TTC549 (cell line): Measurements from ENCODE around the gene MEG3.

ENCODE experiments used
- FAIRE-seq: peaks from 2 replicates; lab custom pipeline; 2012; peaks lifted over from hg19 to GRCh38; lab: Jason Lieb, UNC

Gene MEG3

GRCh38 chr14:100834082-100834793, 8.3 kb downstream of the MEG3 start:
- no peak for FAIRE-seq

GRCh38 chr14:100834794-100835547, 9.1 kb downstream of the MEG3 start:
- FAIRE-seq, result no peak

GRCh38 chr14:100835548-100836310, 9.8 kb downstream of the MEG3 start:
- FAIRE-seq, result no peak

- FAIRE-seq, result no peak
Measured at GRCh38 chr14:100836311-100836805, 10.4 kb downstream of the MEG3 start.

- no peak for FAIRE-seq
Measured at GRCh38 chr14:100836941-100837804, 11.3 kb downstream of the MEG3 start.

GRCh38 chr14:100837805-100838350, 12.0 kb downstream of the MEG3 start:
- FAIRE-seq, result no peak

GRCh38 chr14:100838493-100839314, 12.8 kb downstream of the MEG3 start:
- no peak for FAIRE-seq

GRCh38 chr14:100839315-100839585, 13.3 kb downstream of the MEG3 start:
- FAIRE-seq, result no peak

GRCh38 chr14:100839681-100840111, 13.8 kb downstream of the MEG3 start:
- no peak for FAIRE-seq

GRCh38 chr14:100840286-100841065, 14.6 kb downstream of the MEG3 start:
- FAIRE-seq, result no peak

GRCh38 chr14:100841066-100841760, 15.3 kb downstream of the MEG3 start:
- FAIRE-seq, result no peak

GRCh38 chr14:100841761-100842403, 16.0 kb downstream of the MEG3 start:
- no peak for FAIRE-seq

- FAIRE-seq, result no peak
Measured at GRCh38 chr14:100842799-100843198, 16.9 kb downstream of the MEG3 start.

GRCh38 chr14:100844082-100844408, 18.1 kb downstream of the MEG3 start:
- no peak for FAIRE-seq

GRCh38 chr14:100844421-100844820, 18.5 kb downstream of the MEG3 start:
- FAIRE-seq, result no peak

GRCh38 chr14:100844846-100845245, 18.9 kb downstream of the MEG3 start:
- no peak for FAIRE-seq

- no peak for FAIRE-seq
Measured at GRCh38 chr14:100845341-100845740, 19.4 kb downstream of the MEG3 start.

- no peak for FAIRE-seq
Measured at GRCh38 chr14:100846309-100846859, 20.5 kb downstream of the MEG3 start.
